HEK293 (cell line): ENCODE data around the gene ANAPC2.

Experiments
- CTCF ChIA-PET: fragments of 350-600 bp; formaldehyde crosslinking; extraction: SDS; loops from one replicate; lab custom pipeline; 2021; ENCODE audit warnings: antibody characterized with exemption; lab: Yijun Ruan, JAX
- POLR2A ChIA-PET: fragments of 300-600 bp; formaldehyde crosslinking; extraction: SDS; loops from one replicate; lab custom pipeline; 2020; ENCODE audit warnings: antibody characterized with exemption, inconsistent platforms; lab: Yijun Ruan, JAX
- H3K27ac ChIP-seq: fragments of 200-500 bp; sonication (Bioruptor generic); 2 replicates; pipeline ENCODE4 v1.5.1; 2014; ENCODE audit warnings: low read depth, low read length, control low read depth, inconsistent platforms; ENCODE audit errors: extremely low read depth
- H3K36me3 ChIP-seq, 2 experiments: fragments of 200-500 bp in 1 of 2; sonication (Bioruptor generic) in 1 of 2; 1 replicate in 1 of 2; 2 replicates in 1 of 2; pipeline ENCODE4 v1.5.1; 2014 to 2017; ENCODE audit warnings: inconsistent platforms in 2 of 2, low read length in 2 of 2; ENCODE audit not compliant: control insufficient read depth in 2 of 2, insufficient read depth in 1 of 2
- H3K4me1 ChIP-seq: fragments of 200-500 bp; sonication (Bioruptor generic); 2 replicates; pipeline ENCODE4 v1.5.1; 2014; ENCODE audit warnings: mild to moderate bottlenecking, low read length, inconsistent platforms; ENCODE audit not compliant: control insufficient read depth, insufficient read depth
- H3K4me3 ChIP-seq: 2 replicates; pipeline ENCODE4 v1.5.1; 2011; ENCODE audit warnings: low read depth, mild to moderate bottlenecking, control low read depth, low read length, moderate library complexity
- H3K9me3 ChIP-seq: fragments of 200-500 bp; sonication (Bioruptor generic); 2 replicates; pipeline ENCODE4 v1.5.1; 2014; ENCODE audit warnings: low read depth, low read length, inconsistent platforms; ENCODE audit not compliant: control insufficient read depth, insufficient read depth
- GLIS2 ChIP-seq: fragments of 450-650 bp; formaldehyde crosslinking; IDR thresholded peaks from 2 replicates; pipeline ENCODE4 v1.5.1; 2016; ENCODE audit warnings: missing biosample characterization, missing genetic modification characterization
- SCRT1 ChIP-seq: fragments of 450-650 bp; formaldehyde crosslinking; IDR thresholded peaks from 2 replicates; pipeline ENCODE4 v1.5.1; 2016; ENCODE audit warnings: missing biosample characterization, missing genetic modification characterization, borderline replicate concordance
- SCRT2 ChIP-seq: fragments of 450-650 bp; formaldehyde crosslinking; IDR thresholded peaks from 2 replicates; pipeline ENCODE4 v1.5.1; 2016; ENCODE audit warnings: missing biosample characterization, missing genetic modification characterization
- SP3 ChIP-seq: fragments of 450-650 bp; formaldehyde crosslinking; IDR thresholded peaks from 2 replicates; pipeline ENCODE4 v1.5.1; 2016; ENCODE audit warnings: missing biosample characterization, missing genetic modification characterization
- TRIM28 ChIP-seq: IDR thresholded peaks from 2 replicates; pipeline ENCODE4 v1.6.1; 2011; ENCODE audit warnings: low read length, control low read depth, borderline replicate concordance
- ZBTB17 ChIP-seq: fragments of 450-650 bp; formaldehyde crosslinking; IDR thresholded peaks from 2 replicates; pipeline ENCODE4 v1.5.1; 2016; ENCODE audit warnings: missing biosample characterization, missing genetic modification characterization
- ZBTB21 ChIP-seq: fragments of 450-650 bp; formaldehyde crosslinking; IDR thresholded peaks from 2 replicates; pipeline ENCODE4 v1.5.1; 2017; ENCODE audit warnings: missing biosample characterization, missing genetic modification characterization
- ZBTB48 ChIP-seq: fragments of 450-650 bp; formaldehyde crosslinking; IDR thresholded peaks from 2 replicates; pipeline ENCODE4 v1.5.1; 2016; ENCODE audit warnings: missing biosample characterization, missing genetic modification characterization
- ZEB2 ChIP-seq: fragments of 450-650 bp; formaldehyde crosslinking; IDR thresholded peaks from 2 replicates; pipeline ENCODE4 v1.5.1; 2016; ENCODE audit warnings: missing biosample characterization, missing genetic modification characterization
- ZIC2 ChIP-seq: fragments of 450-650 bp; formaldehyde crosslinking; IDR thresholded peaks from 2 replicates; pipeline ENCODE4 v1.5.1; 2016; ENCODE audit warnings: missing biosample characterization, missing genetic modification characterization
- ZNF133 ChIP-seq: fragments of 450-650 bp; formaldehyde crosslinking; IDR thresholded peaks from 2 replicates; pipeline ENCODE4 v1.5.1; 2016; ENCODE audit warnings: missing biosample characterization, missing genetic modification characterization
- ZNF169 ChIP-seq: fragments of 450-650 bp; formaldehyde crosslinking; IDR thresholded peaks from 2 replicates; pipeline ENCODE4 v1.5.1; 2016; ENCODE audit warnings: missing biosample characterization, missing genetic modification characterization
- ZNF2 ChIP-seq: fragments of 450-650 bp; formaldehyde crosslinking; IDR thresholded peaks from 2 replicates; pipeline ENCODE4 v1.5.1; 2016; ENCODE audit warnings: missing biosample characterization, missing genetic modification characterization
- ZNF221 ChIP-seq: fragments of 450-650 bp; formaldehyde crosslinking; IDR thresholded peaks from 2 replicates; pipeline ENCODE4 v1.5.1; 2017; ENCODE audit warnings: missing biosample characterization, missing genetic modification characterization, borderline replicate concordance
- ZNF404 ChIP-seq: fragments of 450-650 bp; formaldehyde crosslinking; IDR thresholded peaks from 2 replicates; pipeline ENCODE4 v1.5.1; 2017; ENCODE audit warnings: missing biosample characterization, missing genetic modification characterization
- ZNF501 ChIP-seq: fragments of 450-650 bp; formaldehyde crosslinking; IDR thresholded peaks from 2 replicates; pipeline ENCODE4 v1.5.1; 2016; ENCODE audit warnings: missing biosample characterization, missing genetic modification characterization
- ZNF555 ChIP-seq: fragments of 450-650 bp; formaldehyde crosslinking; conservative IDR thresholded peaks from 2 replicates; pipeline ENCODE4 v1.5.1; 2017; ENCODE audit warnings: missing biosample characterization, mild to moderate bottlenecking, missing genetic modification characterization, inconsistent platforms
- ZNF561 ChIP-seq: fragments of 450-650 bp; IDR thresholded peaks from 2 replicates; pipeline ENCODE4 v1.5.1; 2018; ENCODE audit warnings: missing biosample characterization, missing genetic modification characterization, borderline replicate concordance
- ZNF596 ChIP-seq: fragments of 450-650 bp; IDR thresholded peaks from 2 replicates; pipeline ENCODE4 v1.5.0; 2018; ENCODE audit warnings: missing biosample characterization, mild to moderate bottlenecking, missing genetic modification characterization, moderate library complexity
- ZNF600 ChIP-seq: fragments of 450-650 bp; formaldehyde crosslinking; IDR thresholded peaks from 2 replicates; pipeline ENCODE4 v1.5.1; 2016; ENCODE audit warnings: missing biosample characterization, missing genetic modification characterization
- TF ChIP-seq, protein P1 (sequence below): fragments of 450-650 bp; formaldehyde crosslinking; IDR thresholded peaks from 2 replicates; pipeline ENCODE4 v1.5.1; 2016; ENCODE audit warnings: missing biosample characterization, missing genetic modification characterization
- TF ChIP-seq, protein P2 (sequence below): fragments of 450-650 bp; formaldehyde crosslinking; IDR thresholded peaks from 2 replicates; pipeline ENCODE4 v1.5.1; 2016; ENCODE audit warnings: missing biosample characterization, missing genetic modification characterization
- TF ChIP-seq, protein P3 (sequence below): fragments of 450-650 bp; formaldehyde crosslinking; IDR thresholded peaks from 2 replicates; pipeline ENCODE4 v1.5.1; 2016; ENCODE audit warnings: missing biosample characterization, missing genetic modification characterization
- TF ChIP-seq, protein P4 (sequence below): fragments of 450-650 bp; formaldehyde crosslinking; IDR thresholded peaks from 2 replicates; pipeline ENCODE4 v1.5.1; 2016; ENCODE audit warnings: missing biosample characterization, missing genetic modification characterization, low read depth

ANAPC2 gene

DNA sequence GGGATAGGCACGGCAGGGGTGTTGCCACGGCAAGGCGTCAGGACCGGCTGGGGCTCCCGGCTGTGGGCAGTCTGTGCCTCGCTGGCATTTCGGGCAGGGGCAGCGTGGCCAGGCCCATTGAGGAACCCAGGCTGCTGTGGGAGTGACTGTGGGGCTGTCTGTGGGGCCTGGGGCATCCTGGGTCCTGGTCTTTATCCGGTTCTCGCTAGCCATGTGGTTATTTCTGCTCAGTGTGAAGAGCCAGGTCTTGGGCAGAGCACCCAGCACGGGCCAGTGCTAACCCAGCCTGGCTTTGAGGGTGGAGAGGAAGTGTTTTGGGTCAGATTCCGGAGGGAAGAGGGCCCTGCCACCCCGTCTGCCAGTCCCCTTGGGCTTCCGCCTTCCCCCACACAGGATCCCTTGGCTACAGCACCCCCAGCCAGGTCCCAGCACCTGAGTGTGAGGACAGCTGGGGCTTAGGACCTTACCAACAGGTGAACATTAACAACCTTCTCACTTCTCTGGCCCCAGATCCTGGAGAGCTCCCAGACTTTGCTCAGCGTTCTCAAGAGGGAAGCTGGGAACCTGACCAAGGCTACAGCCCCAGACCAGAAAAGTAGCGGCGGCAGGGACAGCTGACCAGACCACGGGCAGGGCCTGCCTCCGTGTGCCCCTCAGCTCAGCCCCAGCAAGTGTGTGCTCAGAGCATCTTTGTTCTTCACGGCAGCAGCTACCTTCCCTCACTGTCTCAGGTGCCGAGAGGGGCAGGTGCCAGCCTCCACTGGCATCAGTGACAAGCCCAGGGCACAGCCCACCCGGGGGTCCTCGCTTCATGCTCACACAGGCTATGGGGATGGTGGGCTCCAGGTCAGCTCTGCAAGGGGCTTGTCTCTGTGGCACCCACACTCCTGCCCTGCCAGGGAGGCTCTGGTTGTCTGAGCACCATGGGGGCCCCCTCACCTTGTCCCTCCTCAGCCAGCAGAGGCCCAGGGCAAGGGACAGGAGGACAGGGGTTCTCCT lies 1.2 kb upstream of the ANAPC2 start:
- Histone ChIP-seq H3K27ac (peak overlapping the region; percentile 92), H3K4me1 (peaks cover 14% of the 10 kb centered on the region), H3K9me3 (no peaks in the 10 kb centered on the region), H3K36me3 (peaks cover 0 to 60% of the 10 kb centered on the region in 2 experiments; a peak in 1 of 3 replicates), H3K4me3 (peak overlapping the region; percentile 92)
- POLR2A ChIA-PET: interaction anchor here (0.5 to 7.1 kb wide), 28 partner anchors 9 to 415 kb away, joined by 3 to 178 read pairs (median 5); partner anchors contain the start of genes LRRC26, MAN1B1, MRPL41 and NDOR1
- CTCF ChIA-PET: interaction anchor here (0.7 to 3.5 kb wide), 16 partner anchors 8 to 461 kb away, joined by 3 to 22 read pairs (median 4); partner anchors contain the start of genes NDOR1, RNF224, TMEM203 and TPRN
- 0 out of 2 replicates have a peak, but pooled peaks have one; percentile 1 for TF ChIP-seq ZBTB48 (tag by site-specific recombination)
- TF ChIP-seq SCRT2 (tag by site-specific recombination): peak; percentile 55; the same call in 1 of the 2 replicates
- TF ChIP-seq ZBTB17 (tag by site-specific recombination): 0 out of 2 replicates have a peak, but pooled peaks have one; percentile 40
- TF ChIP-seq ZNF221: no peak
- no peak for TF ChIP-seq ZNF169 (tag by site-specific recombination)
- peak; percentile 53 for TF ChIP-seq GLIS2
- TF ChIP-seq ZNF600 (tag by site-specific recombination): peak; percentile 31; the same call in 1 of the 2 replicates
- TF ChIP-seq ZNF501: peak; percentile 11
- peak; percentile 68; the same call in 1 of the 2 replicates for TF ChIP-seq ZIC2 (tag by site-specific recombination)
- no peak for TF ChIP-seq SCRT1
- 0 out of 2 replicates have a peak, but pooled peaks have one; percentile 3 for TF ChIP-seq ZEB2
- TF ChIP-seq, protein P1, sequence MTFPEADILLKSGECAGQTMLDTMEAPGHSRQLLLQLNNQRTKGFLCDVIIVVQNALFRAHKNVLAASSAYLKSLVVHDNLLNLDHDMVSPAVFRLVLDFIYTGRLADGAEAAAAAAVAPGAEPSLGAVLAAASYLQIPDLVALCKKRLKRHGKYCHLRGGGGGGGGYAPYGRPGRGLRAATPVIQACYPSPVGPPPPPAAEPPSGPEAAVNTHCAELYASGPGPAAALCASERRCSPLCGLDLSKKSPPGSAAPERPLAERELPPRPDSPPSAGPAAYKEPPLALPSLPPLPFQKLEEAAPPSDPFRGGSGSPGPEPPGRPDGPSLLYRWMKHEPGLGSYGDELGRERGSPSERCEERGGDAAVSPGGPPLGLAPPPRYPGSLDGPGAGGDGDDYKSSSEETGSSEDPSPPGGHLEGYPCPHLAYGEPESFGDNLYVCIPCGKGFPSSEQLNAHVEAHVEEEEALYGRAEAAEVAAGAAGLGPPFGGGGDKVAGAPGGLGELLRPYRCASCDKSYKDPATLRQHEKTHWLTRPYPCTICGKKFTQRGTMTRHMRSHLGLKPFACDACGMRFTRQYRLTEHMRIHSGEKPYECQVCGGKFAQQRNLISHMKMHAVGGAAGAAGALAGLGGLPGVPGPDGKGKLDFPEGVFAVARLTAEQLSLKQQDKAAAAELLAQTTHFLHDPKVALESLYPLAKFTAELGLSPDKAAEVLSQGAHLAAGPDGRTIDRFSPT (tag by site-specific recombination): peak; percentile 82

DNA sequence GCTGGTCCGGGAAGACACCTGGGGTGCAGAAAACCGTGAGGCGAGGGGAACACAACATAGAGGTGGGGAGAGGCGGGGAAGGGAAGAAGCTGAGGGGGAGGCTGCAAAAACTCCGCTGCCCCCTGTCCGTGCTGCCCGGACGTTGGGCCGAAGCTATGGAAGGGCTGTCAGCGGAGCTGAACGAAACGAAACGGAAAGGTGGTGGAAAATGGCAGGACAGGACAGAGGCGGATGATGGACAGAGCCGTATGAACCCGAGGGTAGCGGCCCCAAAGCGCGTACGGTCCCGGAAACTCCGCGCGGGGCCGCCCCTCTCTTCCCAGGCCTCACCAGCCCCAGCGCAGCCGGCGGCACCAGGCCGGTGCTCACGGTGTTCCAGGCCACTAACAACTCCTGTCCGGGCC lies 272 bp downstream of the ANAPC2 start:
- H3K4me3 ChIP-seq: peak overlapping the region; percentile 92
- no peaks in the 10 kb centered on the region for H3K9me3 ChIP-seq
- peaks cover 11% of the 10 kb centered on the region for H3K4me1 ChIP-seq
- POLR2A ChIA-PET: interaction anchor here (1.4 to 7.1 kb wide), 12 partner anchors 10 to 102 kb away, joined by 5 to 178 read pairs (median 24); partner anchors contain the start of genes LRRC26, MAN1B1, NDOR1 and RNF224
- CTCF ChIA-PET: interaction anchor here (0.8 to 3.5 kb wide), 9 partner anchors 10 to 68 kb away, joined by 3 to 22 read pairs (median 4); partner anchors contain the start of genes RNF224 and TPRN
- peak overlapping the region; percentile 92 for H3K27ac ChIP-seq
- H3K36me3 ChIP-seq: peaks cover 0 to 75% of the 10 kb centered on the region in 2 experiments; a peak in 1 of 3 replicates
- no peak for TF ChIP-seq ZIC2 (tag by site-specific recombination)
- TF ChIP-seq ZNF596 (tag by site-specific recombination): no peak
- TF ChIP-seq, protein P2, sequence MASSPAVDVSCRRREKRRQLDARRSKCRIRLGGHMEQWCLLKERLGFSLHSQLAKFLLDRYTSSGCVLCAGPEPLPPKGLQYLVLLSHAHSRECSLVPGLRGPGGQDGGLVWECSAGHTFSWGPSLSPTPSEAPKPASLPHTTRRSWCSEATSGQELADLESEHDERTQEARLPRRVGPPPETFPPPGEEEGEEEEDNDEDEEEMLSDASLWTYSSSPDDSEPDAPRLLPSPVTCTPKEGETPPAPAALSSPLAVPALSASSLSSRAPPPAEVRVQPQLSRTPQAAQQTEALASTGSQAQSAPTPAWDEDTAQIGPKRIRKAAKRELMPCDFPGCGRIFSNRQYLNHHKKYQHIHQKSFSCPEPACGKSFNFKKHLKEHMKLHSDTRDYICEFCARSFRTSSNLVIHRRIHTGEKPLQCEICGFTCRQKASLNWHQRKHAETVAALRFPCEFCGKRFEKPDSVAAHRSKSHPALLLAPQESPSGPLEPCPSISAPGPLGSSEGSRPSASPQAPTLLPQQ (tag by site-specific recombination): no peak
- no peak for TF ChIP-seq ZNF404
- TF ChIP-seq ZNF555: no peak
- peak; percentile 89; the same call in 1 of the 2 replicates for TF ChIP-seq ZNF2 (tag by site-specific recombination)
- TF ChIP-seq, protein P3, sequence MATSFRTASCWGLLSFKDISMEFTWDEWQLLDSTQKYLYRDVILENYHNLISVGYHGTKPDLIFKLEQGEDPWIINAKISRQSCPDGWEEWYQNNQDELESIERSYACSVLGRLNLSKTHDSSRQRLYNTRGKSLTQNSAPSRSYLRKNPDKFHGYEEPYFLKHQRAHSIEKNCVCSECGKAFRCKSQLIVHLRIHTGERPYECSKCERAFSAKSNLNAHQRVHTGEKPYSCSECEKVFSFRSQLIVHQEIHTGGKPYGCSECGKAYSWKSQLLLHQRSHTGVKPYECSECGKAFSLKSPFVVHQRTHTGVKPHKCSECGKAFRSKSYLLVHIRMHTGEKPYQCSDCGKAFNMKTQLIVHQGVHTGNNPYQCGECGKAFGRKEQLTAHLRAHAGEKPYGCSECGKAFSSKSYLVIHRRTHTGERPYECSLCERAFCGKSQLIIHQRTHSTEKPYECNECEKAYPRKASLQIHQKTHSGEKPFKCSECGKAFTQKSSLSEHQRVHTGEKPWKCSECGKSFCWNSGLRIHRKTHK (tag by site-specific recombination): no peak
- no peak for TF ChIP-seq ZNF561 (tag by site-specific recombination)
- no peak for TF ChIP-seq ZNF133
- no peak for TF ChIP-seq ZBTB21
- TF ChIP-seq SP3: no peak; the same call in 1 of the 2 replicates
- TF ChIP-seq, protein P4, sequence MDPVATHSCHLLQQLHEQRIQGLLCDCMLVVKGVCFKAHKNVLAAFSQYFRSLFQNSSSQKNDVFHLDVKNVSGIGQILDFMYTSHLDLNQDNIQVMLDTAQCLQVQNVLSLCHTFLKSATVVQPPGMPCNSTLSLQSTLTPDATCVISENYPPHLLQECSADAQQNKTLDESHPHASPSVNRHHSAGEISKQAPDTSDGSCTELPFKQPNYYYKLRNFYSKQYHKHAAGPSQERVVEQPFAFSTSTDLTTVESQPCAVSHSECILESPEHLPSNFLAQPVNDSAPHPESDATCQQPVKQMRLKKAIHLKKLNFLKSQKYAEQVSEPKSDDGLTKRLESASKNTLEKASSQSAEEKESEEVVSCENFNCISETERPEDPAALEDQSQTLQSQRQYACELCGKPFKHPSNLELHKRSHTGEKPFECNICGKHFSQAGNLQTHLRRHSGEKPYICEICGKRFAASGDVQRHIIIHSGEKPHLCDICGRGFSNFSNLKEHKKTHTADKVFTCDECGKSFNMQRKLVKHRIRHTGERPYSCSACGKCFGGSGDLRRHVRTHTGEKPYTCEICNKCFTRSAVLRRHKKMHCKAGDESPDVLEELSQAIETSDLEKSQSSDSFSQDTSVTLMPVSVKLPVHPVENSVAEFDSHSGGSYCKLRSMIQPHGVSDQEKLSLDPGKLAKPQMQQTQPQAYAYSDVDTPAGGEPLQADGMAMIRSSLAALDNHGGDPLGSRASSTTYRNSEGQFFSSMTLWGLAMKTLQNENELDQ: no peak
- TF ChIP-seq TRIM28: no peak
